Frontal cortex (tissue), 4 donors: Measurements from ENCODE around the gene RNU6-1. TPM values are rescaled to one million over a fixed set of nuclear protein-coding genes. Genes with fewer than 3 reads are reported as not detected.

Source experiments
- DNase-seq, 2 donors: peaks; one replicate each; pipeline ENCODE4 v3.0.0; 2012; ENCODE audit warnings: low spot score in 2 of 2
- FAIRE-seq: peaks from 2 replicates; lab custom pipeline; 2012; peaks lifted over from hg19 to GRCh38; lab: Jason Lieb, UNC
- total RNA-seq: library from RNA; depleted of rRNA; stranded (reverse); fragments of >200 nt; gene quantifications from one replicate; pipeline ENCODE4 v1.2.3, GENCODE V29; 2014
- donor health status: control.
- donor health status: control.
- donor health status: control.

RNU6-1 gene
- total RNA-seq, 1 donor from 2014 or later, result not detected

DNA sequence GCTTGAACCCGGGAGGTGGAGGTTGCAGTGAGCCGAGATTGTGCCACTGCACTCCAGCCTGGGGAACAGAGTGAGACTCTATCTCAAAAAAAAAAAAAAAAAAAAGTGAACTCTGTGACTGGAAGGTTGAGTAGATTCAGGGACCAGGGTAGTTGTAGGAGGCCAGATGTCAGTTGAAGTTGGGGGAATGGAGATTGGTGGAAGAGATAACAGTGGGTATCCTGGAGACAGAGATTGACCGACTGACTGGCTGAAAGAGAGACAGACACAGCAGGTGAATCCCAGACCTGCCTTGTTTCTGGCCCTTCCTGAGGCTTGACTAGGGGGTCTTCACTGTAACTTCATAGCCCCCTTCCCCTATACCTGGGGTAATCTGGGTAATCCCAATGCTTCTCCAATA, 22.1 kb upstream of the RNU6-1 start:
- DNase-seq (no peak), FAIRE-seq (no peak)

- DNase-seq, result no peak
- FAIRE-seq, result no peak
Measured at GRCh38 chr15:67859331-67859946, 19.6 kb upstream of the RNU6-1 start.

DNA sequence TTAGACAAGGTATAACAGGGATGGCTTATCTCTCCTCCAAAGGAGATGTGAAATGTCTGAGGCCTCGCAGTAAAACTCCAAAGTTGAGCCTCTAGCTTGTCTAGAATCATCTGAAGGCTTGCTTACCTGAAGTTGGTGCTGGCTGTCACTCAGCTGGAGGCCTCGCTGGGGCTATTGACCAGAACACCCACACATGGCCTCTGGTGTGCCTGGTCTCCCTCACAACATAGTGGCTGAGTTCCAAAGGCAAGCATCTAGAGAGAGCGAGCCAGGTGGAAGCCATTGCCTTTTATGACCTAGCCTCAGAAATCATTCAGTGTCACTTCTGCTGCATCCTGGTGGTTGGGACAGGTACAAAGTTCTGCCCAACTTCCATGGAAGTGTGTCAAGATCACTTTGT, 17.4 kb upstream of the RNU6-1 start:
- no peak for DNase-seq
- no peak for FAIRE-seq

DNA sequence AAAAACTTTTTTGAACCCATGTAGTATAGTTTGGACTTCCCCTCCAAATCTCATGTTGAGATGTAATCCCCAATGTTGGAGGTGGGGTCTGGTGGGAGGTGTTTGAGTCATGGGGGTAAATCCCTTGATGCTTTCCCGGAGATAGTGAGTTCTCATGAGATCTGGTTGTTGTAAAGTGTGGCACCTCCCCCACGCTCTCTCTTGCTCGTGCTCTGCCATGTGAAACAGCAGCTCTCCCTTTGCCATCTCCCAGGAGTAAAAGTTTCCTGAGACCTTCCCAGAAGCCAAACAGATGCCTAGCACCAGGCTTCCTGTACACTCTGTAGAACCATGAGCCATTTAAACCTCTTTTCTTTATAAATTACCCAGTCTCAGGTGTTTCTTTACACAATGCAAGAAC, 16.0 kb upstream of the RNU6-1 start:
- DNase-seq, result no peak
- FAIRE-seq, result no peak

DNA sequence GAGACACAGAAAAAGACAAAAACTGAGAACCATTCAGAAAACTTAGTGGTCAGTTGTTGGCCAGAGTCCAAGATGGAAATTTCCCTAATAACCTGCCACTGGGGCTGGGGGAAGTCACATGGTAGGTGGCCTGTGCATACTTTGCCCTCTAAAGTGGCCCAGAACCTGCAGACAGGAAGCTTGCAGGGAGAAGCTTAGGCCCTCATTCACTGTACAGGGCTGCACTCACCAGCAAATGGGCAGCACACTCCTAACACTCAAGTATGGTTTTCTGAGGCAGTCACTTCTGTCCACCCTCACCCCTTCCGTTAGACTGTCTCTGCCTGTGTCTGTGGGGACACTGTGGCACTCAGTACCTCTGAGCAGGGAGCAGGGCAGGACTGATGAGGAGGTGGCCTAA, 14.5 kb upstream of the RNU6-1 start:
- no peak for FAIRE-seq
- no peak for DNase-seq

DNA sequence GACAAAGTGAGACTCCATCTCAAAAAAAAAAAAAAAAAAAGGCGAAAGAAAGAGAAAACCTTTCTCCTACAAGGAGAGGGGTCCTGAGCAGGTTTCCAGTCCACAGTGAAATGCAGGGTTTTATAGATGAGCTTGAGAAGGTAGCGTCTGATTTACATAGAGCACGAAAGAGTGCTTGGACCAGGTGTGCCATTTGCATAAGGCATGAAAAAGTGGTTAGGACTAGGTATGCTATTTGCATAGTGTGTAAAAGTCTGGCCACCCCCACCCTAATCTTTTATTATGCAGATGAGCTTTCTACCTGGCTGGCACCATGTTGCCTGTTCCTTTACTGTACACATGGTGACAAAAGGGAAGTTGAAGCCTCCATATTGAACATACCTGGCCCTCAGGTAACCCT, 13.6 kb upstream of the RNU6-1 start:
- no peak for FAIRE-seq
- DNase-seq, result no peak

DNA sequence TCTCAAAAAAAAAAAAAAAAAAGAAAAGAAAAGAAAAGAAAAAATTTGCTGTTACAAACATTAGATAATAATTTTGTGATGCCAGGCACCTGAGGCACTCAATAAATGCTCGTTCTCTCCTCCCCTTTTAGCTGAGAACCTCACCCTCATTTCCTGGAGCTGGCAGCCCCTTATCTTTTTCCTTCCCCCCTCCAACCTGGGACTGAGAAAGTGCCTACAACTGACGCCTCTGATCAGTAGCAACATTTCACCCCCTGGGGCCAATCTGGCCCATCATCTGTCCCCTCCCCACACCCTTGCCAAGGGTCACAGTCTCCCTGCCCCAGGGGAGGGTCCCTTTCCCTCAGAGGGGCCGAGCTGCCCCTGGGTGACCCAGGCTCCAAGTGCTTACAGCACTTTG, 12.6 kb upstream of the RNU6-1 start:
- no peak for DNase-seq
- no peak for FAIRE-seq

- DNase-seq (no peak), FAIRE-seq (no peak)
Measured at GRCh38 chr15:67850994-67851571, 11.2 kb upstream of the RNU6-1 start.

GRCh38 chr15:67850336-67850735, 10.5 kb upstream of the RNU6-1 start:
- DNase-seq, result no peak
- FAIRE-seq, result no peak

GRCh38 chr15:67849538-67849937, 9.7 kb upstream of the RNU6-1 start:
- no peak for DNase-seq
- no peak for FAIRE-seq

- FAIRE-seq, result no peak
Measured at GRCh38 chr15:67845974-67846373, 6.1 kb upstream of the RNU6-1 start.

GRCh38 chr15:67843571-67844387, 3.9 kb upstream of the RNU6-1 start:
- no peak for FAIRE-seq
- no peak for DNase-seq

More at GRCh38 chr15:67845974-67846373, 6.1 kb upstream of the RNU6-1 start:
- DNase-seq, result no peak

DNA sequence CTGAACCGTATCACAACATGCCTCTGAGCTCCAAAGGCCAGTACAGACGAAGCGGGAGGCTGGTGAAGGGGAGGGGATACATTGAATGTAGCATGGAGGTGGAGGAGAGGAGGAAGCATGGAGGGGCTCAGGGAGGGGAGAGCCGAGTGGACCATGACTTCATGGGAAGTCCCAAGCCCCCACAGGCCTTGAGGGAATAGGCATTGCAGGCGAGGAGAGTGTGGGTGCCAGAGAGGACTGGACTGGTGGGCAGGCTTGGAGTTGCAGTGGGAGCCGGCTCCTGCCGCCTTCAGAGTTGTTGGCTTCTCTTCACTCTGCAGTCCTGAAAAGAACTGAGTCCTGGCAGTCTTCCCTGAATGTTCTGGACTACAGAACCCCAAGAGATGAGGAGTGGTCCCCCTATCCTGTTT, 3.3 kb upstream of the RNU6-1 start:
- no peak for FAIRE-seq

GRCh38 chr15:67841513-67841762, 1.6 kb upstream of the RNU6-1 start:
- DNase-seq, result no peak
- no peak for FAIRE-seq

More for the DNA sequence above, 3.3 kb upstream of the RNU6-1 start:
- no peak for DNase-seq

GRCh38 chr15:67840749-67841512, 1.1 kb upstream of the RNU6-1 start:
- peak in 1 of 2 donors; percentile 18 for DNase-seq

GRCh38 chr15:67839499-67839928, 331 bp downstream of the RNU6-1 start:
- DNase-seq (peak in 1 of 2 donors; percentile 57), FAIRE-seq (no peak)

More at GRCh38 chr15:67840749-67841512, 1.1 kb upstream of the RNU6-1 start:
- no peak for FAIRE-seq

- no peak for FAIRE-seq
- peak in 1 of 2 donors; percentile 67 for DNase-seq
Measured at GRCh38 chr15:67838789-67839332, 984 bp downstream of the RNU6-1 start.

- peak in 1 of 2 donors; percentile 32 for DNase-seq
- no peak for FAIRE-seq
Measured at GRCh38 chr15:67836955-67837354, 2.9 kb downstream of the RNU6-1 start.

DNA sequence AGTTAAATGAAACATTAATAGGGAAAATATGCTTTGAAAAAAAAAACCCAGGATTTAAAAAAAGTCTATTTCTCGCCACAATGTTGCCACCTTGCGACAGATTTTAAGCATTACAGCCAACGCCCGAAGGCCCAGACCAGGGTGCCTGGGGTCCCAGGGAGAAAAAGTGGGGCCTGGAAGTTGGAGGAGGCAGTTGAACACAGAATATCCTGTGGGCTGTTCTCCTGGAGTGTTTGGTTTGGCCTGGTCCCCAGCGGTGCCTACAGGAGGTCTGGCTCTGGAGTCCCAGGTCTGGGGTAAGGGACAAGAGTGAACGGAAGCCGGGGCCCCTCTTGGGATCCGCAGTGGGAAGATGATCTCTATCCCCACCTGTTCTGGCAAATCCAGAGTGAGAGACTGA, 3.4 kb downstream of the RNU6-1 start:
- DNase-seq, result peak in 1 of 2 donors; percentile 75
- no peak for FAIRE-seq

DNA sequence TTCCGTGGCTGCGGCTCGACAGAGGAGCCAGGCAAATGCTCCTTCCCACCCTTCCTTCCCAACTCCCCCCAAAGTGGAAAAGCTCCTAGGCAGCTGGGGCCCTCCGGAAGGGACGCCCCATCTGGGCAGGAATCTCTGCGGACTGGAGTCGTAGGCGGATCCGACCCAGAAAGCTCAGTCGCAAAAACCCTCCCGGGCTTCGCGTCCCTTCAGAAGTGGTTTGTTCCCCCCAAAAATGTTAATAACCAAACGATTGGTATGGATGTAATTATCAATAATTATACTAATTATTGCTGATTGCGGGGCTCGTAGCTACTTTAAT, 3.8 kb downstream of the RNU6-1 start:
- FAIRE-seq, result no peak
- no peak for DNase-seq
